NB4 (cell line): Measurements from ENCODE around the gene CNTN4.

Source experiments
- POLR2A ChIP-seq: IDR thresholded peaks from 2 replicates; pipeline ENCODE4 v1.6.1; 2011; ENCODE audit warnings: mild to moderate bottlenecking; ENCODE audit not compliant: insufficient read length; ENCODE audit errors: extremely low read depth
- TF ChIP-seq, protein P1 (sequence below): IDR thresholded peaks from one replicate; pipeline ENCODE4 v1.5.1; 2012; ENCODE audit warnings: low read depth, low read length
- TF ChIP-seq, protein P2 (sequence below): IDR thresholded peaks from 2 replicates; pipeline ENCODE4 v1.6.1; 2011; ENCODE audit warnings: low read depth, low read length

DNA sequence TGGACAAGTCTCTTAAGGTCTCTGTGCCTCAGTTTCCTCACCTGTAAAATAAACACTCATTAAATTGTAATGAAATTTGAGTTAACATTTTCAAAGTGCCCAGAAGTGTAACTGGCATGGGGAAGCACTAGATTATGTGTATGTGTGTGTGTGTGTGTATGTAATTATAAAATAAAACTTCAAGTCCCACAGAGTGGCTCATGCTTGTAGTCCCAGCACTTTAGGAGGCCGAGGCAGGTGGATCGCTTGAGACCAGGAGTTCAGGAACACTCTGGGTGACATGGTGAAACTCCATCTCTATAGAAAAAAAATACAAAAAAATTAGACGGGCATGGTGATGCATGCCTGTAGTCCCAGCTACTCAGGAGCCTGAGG is 608.2 kb downstream of the CNTN4 start:
- TF ChIP-seq, protein P1, sequence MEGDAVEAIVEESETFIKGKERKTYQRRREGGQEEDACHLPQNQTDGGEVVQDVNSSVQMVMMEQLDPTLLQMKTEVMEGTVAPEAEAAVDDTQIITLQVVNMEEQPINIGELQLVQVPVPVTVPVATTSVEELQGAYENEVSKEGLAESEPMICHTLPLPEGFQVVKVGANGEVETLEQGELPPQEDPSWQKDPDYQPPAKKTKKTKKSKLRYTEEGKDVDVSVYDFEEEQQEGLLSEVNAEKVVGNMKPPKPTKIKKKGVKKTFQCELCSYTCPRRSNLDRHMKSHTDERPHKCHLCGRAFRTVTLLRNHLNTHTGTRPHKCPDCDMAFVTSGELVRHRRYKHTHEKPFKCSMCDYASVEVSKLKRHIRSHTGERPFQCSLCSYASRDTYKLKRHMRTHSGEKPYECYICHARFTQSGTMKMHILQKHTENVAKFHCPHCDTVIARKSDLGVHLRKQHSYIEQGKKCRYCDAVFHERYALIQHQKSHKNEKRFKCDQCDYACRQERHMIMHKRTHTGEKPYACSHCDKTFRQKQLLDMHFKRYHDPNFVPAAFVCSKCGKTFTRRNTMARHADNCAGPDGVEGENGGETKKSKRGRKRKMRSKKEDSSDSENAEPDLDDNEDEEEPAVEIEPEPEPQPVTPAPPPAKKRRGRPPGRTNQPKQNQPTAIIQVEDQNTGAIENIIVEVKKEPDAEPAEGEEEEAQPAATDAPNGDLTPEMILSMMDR, result no peak
- no peak for TF ChIP-seq POLR2A
- TF ChIP-seq, protein P2, sequence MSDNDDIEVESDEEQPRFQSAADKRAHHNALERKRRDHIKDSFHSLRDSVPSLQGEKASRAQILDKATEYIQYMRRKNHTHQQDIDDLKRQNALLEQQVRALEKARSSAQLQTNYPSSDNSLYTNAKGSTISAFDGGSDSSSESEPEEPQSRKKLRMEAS, result no peak
